ENCODE measurements around the gene ELF3.

The ELF3 gene

GRCh38 chr1:201982623-201983379 is 27.6 kb upstream of the ELF3 start, which contains the start of gene RNPEP:
TSS of gene RNPEP (plus strand) at chr1:201982648. CDS start at chr1:201982667, 19 bp downstream.
- H3K4me3 ChIP-seq, result peak within 1 kb of the TSS; percentile 89
- DNase-seq (ENCODE audit: low read depth, low spot score), result no peak
- no peaks in the 10 kb centered on the region for H3K9me3 ChIP-seq (ENCODE audit: low read depth, low read length)
- peak within 1 kb of the TSS; percentile 70 for H3K9ac ChIP-seq (ENCODE audit: insufficient read length)
- H3K27ac ChIP-seq, result no peak within 1 kb of the TSS
- TF ChIP-seq EZH2 (IDR thresholded peaks at IDR 0.05), result no peak
- TF ChIP-seq POLR2AphosphoS5 (IDR thresholded peaks at IDR 0.05; ENCODE audit: borderline replicate concordance, low read depth, low read length), result peak; percentile 15; the same call in 1 of the 2 replicates
- no peaks in the 10 kb centered on the region for H3K36me3 ChIP-seq (ENCODE audit: insufficient read depth, low read length)

GRCh38 chr1:201983380-201983805 is 27.0 kb upstream of the ELF3 start:
- peak overlapping the region; percentile 89 for H3K4me3 ChIP-seq
- no peak for DNase-seq (ENCODE audit: low read depth, low spot score)
- H3K36me3 ChIP-seq (ENCODE audit: insufficient read depth, low read length), result no peaks in the 10 kb centered on the region; the same call in 1 of the 2 replicates
- H3K9me3 ChIP-seq (ENCODE audit: low read depth, low read length), result no peaks in the 10 kb centered on the region
- no peak overlapping the region for H3K27ac ChIP-seq
- no peak for TF ChIP-seq FOXP2 (optimal IDR thresholded peaks at IDR 0.05; ENCODE audit: control extremely low read depth, extremely low read length, insufficient read depth)
- no peak for TF ChIP-seq POLR2AphosphoS5 (IDR thresholded peaks at IDR 0.05; ENCODE audit: borderline replicate concordance, low read depth, low read length)
- no peak for TF ChIP-seq EZH2 (IDR thresholded peaks at IDR 0.05)
- peak overlapping the region; percentile 70 for H3K9ac ChIP-seq (ENCODE audit: insufficient read length)

- H3K36me3 ChIP-seq (ENCODE audit: insufficient read depth, low read length), result peaks cover 7% of the 10 kb centered on the region
- TF ChIP-seq POLR2AphosphoS5 (IDR thresholded peaks at IDR 0.05; ENCODE audit: borderline replicate concordance, low read depth, low read length) (no peak), EZH2 (IDR thresholded peaks at IDR 0.05) (no peak), FOXP2 (optimal IDR thresholded peaks at IDR 0.05; ENCODE audit: control extremely low read depth, extremely low read length, insufficient read depth) (no peak)
- no peak for DNase-seq (ENCODE audit: low read depth, low spot score)
- no peaks in the 10 kb centered on the region for H3K9me3 ChIP-seq (ENCODE audit: low read depth, low read length)
- no peak overlapping the region for H3K9ac ChIP-seq (ENCODE audit: insufficient read length)
- H3K4me3 ChIP-seq, result no peak overlapping the region
- no peak overlapping the region for H3K27ac ChIP-seq
Observed at GRCh38 chr1:201984446-201984845, 25.9 kb upstream of the ELF3 start.

GRCh38 chr1:201985355-201985754 is 25.0 kb upstream of the ELF3 start:
- Histone ChIP-seq H3K4me3 (no peak overlapping the region), H3K36me3 (ENCODE audit: insufficient read depth, low read length) (peaks cover 12% of the 10 kb centered on the region), H3K9ac (ENCODE audit: insufficient read length) (no peak overlapping the region), H3K9me3 (ENCODE audit: low read depth, low read length) (no peaks in the 10 kb centered on the region), H3K27ac (no peak overlapping the region)
- no peak for DNase-seq (ENCODE audit: low read depth, low spot score)
- TF ChIP-seq FOXP2 (optimal IDR thresholded peaks at IDR 0.05; ENCODE audit: control extremely low read depth, extremely low read length, insufficient read depth) (no peak), EZH2 (IDR thresholded peaks at IDR 0.05) (no peak), POLR2AphosphoS5 (IDR thresholded peaks at IDR 0.05; ENCODE audit: borderline replicate concordance, low read depth, low read length) (no peak)

- no peak overlapping the region for H3K9ac ChIP-seq (ENCODE audit: insufficient read length)
- H3K9me3 ChIP-seq (ENCODE audit: low read depth, low read length), result no peaks in the 10 kb centered on the region
- H3K36me3 ChIP-seq (ENCODE audit: insufficient read depth, low read length), result peaks cover 31% of the 10 kb centered on the region
- DNase-seq (ENCODE audit: low read depth, low spot score), result no peak
- TF ChIP-seq EZH2 (IDR thresholded peaks at IDR 0.05) (no peak), POLR2AphosphoS5 (IDR thresholded peaks at IDR 0.05; ENCODE audit: borderline replicate concordance, low read depth, low read length) (no peak), FOXP2 (optimal IDR thresholded peaks at IDR 0.05; ENCODE audit: control extremely low read depth, extremely low read length, insufficient read depth) (no peak)
- no peak overlapping the region for H3K27ac ChIP-seq
- H3K4me3 ChIP-seq, result no peak overlapping the region
Observed at GRCh38 chr1:201988601-201989000, 21.8 kb upstream of the ELF3 start.

GRCh38 chr1:201989354-201990128 is 20.8 kb upstream of the ELF3 start:
- no peak overlapping the region for H3K4me3 ChIP-seq
- TF ChIP-seq EZH2 (IDR thresholded peaks at IDR 0.05) (no peak), FOXP2 (optimal IDR thresholded peaks at IDR 0.05; ENCODE audit: control extremely low read depth, extremely low read length, insufficient read depth) (no peak)
- H3K36me3 ChIP-seq (ENCODE audit: insufficient read depth, low read length), result peaks cover 31% of the 10 kb centered on the region
- DNase-seq (ENCODE audit: low read depth, low spot score), result no peak
- no peaks in the 10 kb centered on the region for H3K9me3 ChIP-seq (ENCODE audit: low read depth, low read length)
- no peak overlapping the region for H3K27ac ChIP-seq
- no peak overlapping the region for H3K9ac ChIP-seq (ENCODE audit: insufficient read length)

- no peak for DNase-seq (ENCODE audit: low read depth, low spot score)
- H3K9ac ChIP-seq (ENCODE audit: insufficient read length), result no peak overlapping the region
- H3K36me3 ChIP-seq (ENCODE audit: insufficient read depth, low read length), result peaks cover 31% of the 10 kb centered on the region
Observed at GRCh38 chr1:201990427-201990826, 20.0 kb upstream of the ELF3 start.

GRCh38 chr1:201999625-202000238 is 10.7 kb upstream of the ELF3 start:
- H3K36me3 ChIP-seq (ENCODE audit: insufficient read depth, low read length), result peaks cover 26% of the 10 kb centered on the region; the same call in 1 of the 2 replicates
- no peaks in the 10 kb centered on the region for H3K9me3 ChIP-seq (ENCODE audit: low read depth, low read length)
- no peak overlapping the region for H3K27ac ChIP-seq
- TF ChIP-seq FOXP2 (optimal IDR thresholded peaks at IDR 0.05; ENCODE audit: control extremely low read depth, extremely low read length, insufficient read depth) (no peak), EZH2 (IDR thresholded peaks at IDR 0.05) (no peak), POLR2AphosphoS5 (IDR thresholded peaks at IDR 0.05; ENCODE audit: borderline replicate concordance, low read depth, low read length) (no peak)
- H3K4me3 ChIP-seq, result no peak overlapping the region
- DNase-seq (ENCODE audit: low read depth, low spot score), result no peak
- H3K9ac ChIP-seq (ENCODE audit: insufficient read length), result no peak overlapping the region

More at GRCh38 chr1:201990427-201990826, 20.0 kb upstream of the ELF3 start:
- TF ChIP-seq POLR2AphosphoS5 (IDR thresholded peaks at IDR 0.05; ENCODE audit: borderline replicate concordance, low read depth, low read length), result no peak
- no peak for TF ChIP-seq FOXP2 (optimal IDR thresholded peaks at IDR 0.05; ENCODE audit: control extremely low read depth, extremely low read length, insufficient read depth)
- no peak for TF ChIP-seq EZH2 (IDR thresholded peaks at IDR 0.05)
- H3K27ac ChIP-seq, result no peak overlapping the region
- H3K4me3 ChIP-seq, result no peak overlapping the region
- H3K9me3 ChIP-seq (ENCODE audit: low read depth, low read length), result no peaks in the 10 kb centered on the region

All from SK-N-MC (cell line).